Lower leg skin (tissue), 4 donors: ENCODE measurements around the gene OTOP1. TPM values are rescaled to one million over a fixed set of nuclear protein-coding genes. Genes with fewer than 3 reads are reported as not detected.
"Not testable (repeated sequence)": the region's sequence is repeated elsewhere in the genome, so short reads cannot be mapped to it uniquely, and the experiment has no call there.

Experiments
- DNase-seq, 2 donors: peaks; one replicate each; pipeline ENCODE4 v3.0.0-alpha.2; 2019; ENCODE audit warnings: low spot score in 2 of 2
- H3K4me3 ChIP-seq: fragments of 200-600 bp; sonication (generic); 2 replicates; pipeline ENCODE4 v1.5.1; 2017; ENCODE audit warnings: mild to moderate bottlenecking, low read depth; ENCODE audit not compliant: poor library complexity, severe bottlenecking
- CTCF ChIP-seq, 3 donors: fragments of 450-650 bp; IDR thresholded peaks; one replicate each; pipeline ENCODE4 v1.5.1; 2016; ENCODE audit warnings: antibody characterized with exemption in 3 of 3, mild to moderate bottlenecking in 3 of 3, moderate library complexity in 2 of 3
- POLR2A ChIP-seq, 2 donors: fragments of 450-650 bp; IDR thresholded peaks; one replicate each; pipeline ENCODE4 v1.6.1; 2016 to 2017; ENCODE audit warnings: antibody characterized with exemption in 2 of 2, mild to moderate bottlenecking in 1 of 2, moderate library complexity in 1 of 2
- WGBS, 2 donors: methylation state at CpG; one replicate each; pipeline ENCODE4 v1.1.5; 2018; 5-methylcytosine and 5-hydroxymethylcytosine counted together
- intact Hi-C: fragments of 100-400 bp; cut with DNase I; formaldehyde crosslinking; loops from one replicate; pipeline ENCODE4 v1.15.0; 2023; ENCODE audit warnings: low total_unique reads
- total RNA-seq, 4 donors: library from RNA; depleted of rRNA; stranded (reverse); fragments of >200 nt; gene quantifications; one replicate each; pipeline ENCODE4 v1.1.0, GENCODE V29; 2016

OTOP1 gene
- total RNA-seq, 4 donors from 2014 or later: 0.23 to 0.37 TPM; not detected in 2

GRCh38 chr4:4170596-4171150 is 56.1 kb downstream of the OTOP1 start:
- peak in 1 of 2 donors; percentile 23 for DNase-seq
- no peak overlapping the region for H3K4me3 ChIP-seq
- intact Hi-C loops: no loop called here
- no peak for TF ChIP-seq POLR2A (IDR thresholded peaks at IDR 0.05)
- TF ChIP-seq CTCF (IDR thresholded peaks at IDR 0.05): no peak
- 86 to 87% methylated on average over 10 of the region's 10 CpGs for WGBS, 2 donors

- H3K4me3 ChIP-seq, intact Hi-C loops: not testable (repeated sequence)
- peak in 1 of 2 donors; percentile 69 for DNase-seq
- WGBS, 2 donors: 81 to 83% methylated on average over 18 to 19 of the region's 19 CpGs
Observed at GRCh38 chr4:4167981-4168780, 58.5 kb downstream of the OTOP1 start.

DNA sequence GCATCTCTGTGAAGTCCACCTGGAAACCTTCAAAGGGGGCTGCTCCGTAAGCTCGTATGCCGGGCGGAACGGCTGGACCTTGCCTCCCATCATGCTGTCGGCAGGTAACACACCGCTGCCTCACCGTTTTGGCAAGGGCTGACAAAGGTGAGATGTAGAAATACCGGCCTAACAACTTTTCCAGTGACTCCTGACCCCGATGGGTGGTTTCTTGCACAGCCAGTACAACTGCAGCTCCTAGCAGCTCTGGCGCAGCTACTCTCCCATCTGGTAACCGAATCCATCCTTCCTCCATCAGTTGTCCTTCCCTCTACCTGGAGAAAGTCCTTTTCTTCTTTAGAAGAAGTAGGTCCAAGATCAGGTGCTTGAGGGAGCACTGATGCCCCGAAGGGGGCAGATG is 59.7 kb downstream of the OTOP1 start:
- intact Hi-C loops, H3K4me3 ChIP-seq: not testable (repeated sequence)
- peak in 1 of 2 donors; percentile 66 for DNase-seq
- whole genome bisulfite sequencing, 2 donors: 51 to 60% methylated on average over 13 of the region's 13 CpGs

- 75 to 83% methylated on average over 16 to 17 of the region's 18 CpGs for WGBS, 2 donors
- intact Hi-C loops, H3K4me3 ChIP-seq: not testable (repeated sequence)
- DNase-seq: peak in 1 of 2 donors; percentile 18
Observed at GRCh38 chr4:4165701-4166392, 60.9 kb downstream of the OTOP1 start.

- H3K4me3 ChIP-seq, intact Hi-C loops: not testable (repeated sequence)
- 81 to 89% methylated on average over 18 of the region's 18 CpGs for WGBS, 2 donors
- peak in 1 of 2 donors; percentile 40 for DNase-seq
Observed at GRCh38 chr4:4164532-4165173, 62.1 kb downstream of the OTOP1 start.

- 46 to 60% methylated on average over 7 of the region's 7 CpGs for WGBS, 2 donors
- peak in 1 of 2 donors; percentile 77 for DNase-seq
- H3K4me3 ChIP-seq, intact Hi-C loops: not testable (repeated sequence)
Observed at GRCh38 chr4:4162186-4162585, 64.5 kb downstream of the OTOP1 start.

DNA sequence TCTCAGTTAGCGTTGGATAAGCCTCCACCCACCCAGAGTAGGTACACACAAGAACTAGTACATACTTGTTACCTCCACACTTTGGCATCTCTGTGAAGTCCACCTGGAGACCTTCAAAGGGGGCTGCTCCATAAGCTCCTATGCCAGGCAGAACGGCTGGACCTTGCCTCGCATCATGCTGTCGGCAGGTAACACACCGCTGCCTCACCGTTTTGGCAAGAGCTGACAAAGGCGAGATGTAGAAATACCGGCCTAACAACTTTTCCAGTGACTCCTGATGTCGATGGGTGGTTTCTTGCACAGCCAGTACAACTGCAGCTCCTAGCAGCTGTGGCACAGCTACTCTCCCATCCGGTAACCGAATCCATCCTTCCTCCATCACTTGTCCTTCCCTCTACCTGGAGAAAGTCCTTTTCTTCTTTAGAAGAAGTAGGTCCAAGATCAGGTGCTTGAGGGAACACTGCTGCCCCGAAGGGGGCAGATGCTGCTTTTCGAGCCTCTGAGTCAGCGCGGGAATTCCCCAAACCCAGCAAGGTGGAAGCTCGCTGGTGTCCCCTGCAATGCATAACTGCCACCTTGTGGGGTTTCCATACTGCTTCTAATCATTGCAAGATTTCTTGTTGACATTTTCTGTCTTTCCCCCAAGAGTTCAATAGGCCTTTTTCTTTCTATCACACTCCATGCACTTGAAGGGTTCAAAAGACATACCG is 65.6 kb downstream of the OTOP1 start:
- 52 to 65% methylated on average over 14 to 16 of the region's 17 CpGs for WGBS, 2 donors
- peak; percentile 23 to 73 for DNase-seq
- H3K4me3 ChIP-seq, intact Hi-C loops: not testable (repeated sequence)

DNA sequence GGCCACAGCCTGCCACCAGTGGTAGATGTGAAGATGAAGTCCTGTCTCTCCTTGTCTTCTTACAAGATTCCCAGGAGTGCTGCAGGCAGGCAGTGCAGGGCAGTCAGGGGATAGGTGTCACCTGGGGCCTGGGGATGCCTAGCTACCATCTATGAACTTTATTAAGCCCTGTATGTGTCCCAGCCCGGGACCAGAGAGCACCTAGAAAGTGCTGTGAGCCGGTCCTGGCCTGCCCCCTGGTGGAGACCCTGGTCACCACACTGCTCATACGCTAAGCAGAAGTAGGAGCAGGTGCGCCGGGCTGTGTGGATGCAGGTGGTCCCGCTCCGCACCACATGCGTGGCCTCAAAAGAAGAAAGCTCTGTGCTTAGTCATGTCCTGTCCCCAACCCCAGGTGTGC is 81.1 kb downstream of the OTOP1 start:
- DNase-seq, intact Hi-C loops, H3K4me3 ChIP-seq: not testable (repeated sequence)
- WGBS, 2 donors: no CpG with 5 or more reads among the region's 8 CpGs

DNA sequence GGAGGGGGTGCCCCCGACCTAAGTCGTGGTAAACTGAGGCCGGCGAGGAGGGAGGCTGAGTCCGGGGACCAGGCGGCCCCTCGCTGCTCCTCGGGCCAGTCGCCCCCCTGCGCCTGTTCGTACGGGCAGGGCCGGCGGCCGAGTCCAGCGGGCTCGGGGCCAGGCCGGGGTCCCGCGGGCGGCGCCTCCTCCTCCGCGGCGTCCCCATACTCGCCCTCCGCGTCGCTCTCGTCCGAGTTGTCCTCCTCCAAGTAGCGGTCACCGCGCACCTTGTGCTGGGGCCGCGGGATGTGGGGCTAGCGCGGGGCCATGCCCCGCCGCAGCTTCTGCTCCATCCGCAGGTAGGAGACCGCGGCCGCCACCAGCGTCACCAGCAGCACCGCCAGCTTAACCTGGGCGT is 83.4 kb downstream of the OTOP1 start:
- intact Hi-C loops, H3K4me3 ChIP-seq, DNase-seq: not testable (repeated sequence)
- WGBS, 2 donors: no CpG with 5 or more reads among the region's 47 CpGs

DNA sequence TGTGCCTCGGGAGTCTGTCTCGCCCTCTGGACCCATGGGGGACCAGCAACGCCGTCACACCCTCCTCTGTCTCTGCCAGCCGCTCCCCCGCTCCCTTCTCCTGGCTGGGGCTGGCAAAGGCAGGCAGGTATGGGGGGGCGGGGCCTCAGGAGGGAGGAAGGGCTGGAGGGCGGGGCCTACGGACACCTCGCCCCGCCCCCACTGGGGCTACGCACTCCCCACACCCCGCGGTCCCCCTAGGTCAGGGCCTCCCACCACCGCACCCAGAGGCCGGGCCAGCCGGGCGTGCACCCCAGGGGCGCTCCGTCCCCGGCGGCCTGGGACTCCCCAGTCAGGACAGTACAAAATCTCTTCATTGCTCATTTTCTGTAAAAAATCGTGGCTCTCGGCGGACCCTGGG is 84.0 kb downstream of the OTOP1 start:
- H3K4me3 ChIP-seq, intact Hi-C loops, DNase-seq: not testable (repeated sequence)
- WGBS, 2 donors: 3% methylated on average over 19 of the region's 25 CpGs; no CpG with 5 or more reads in 1 of the 2 donors

DNA sequence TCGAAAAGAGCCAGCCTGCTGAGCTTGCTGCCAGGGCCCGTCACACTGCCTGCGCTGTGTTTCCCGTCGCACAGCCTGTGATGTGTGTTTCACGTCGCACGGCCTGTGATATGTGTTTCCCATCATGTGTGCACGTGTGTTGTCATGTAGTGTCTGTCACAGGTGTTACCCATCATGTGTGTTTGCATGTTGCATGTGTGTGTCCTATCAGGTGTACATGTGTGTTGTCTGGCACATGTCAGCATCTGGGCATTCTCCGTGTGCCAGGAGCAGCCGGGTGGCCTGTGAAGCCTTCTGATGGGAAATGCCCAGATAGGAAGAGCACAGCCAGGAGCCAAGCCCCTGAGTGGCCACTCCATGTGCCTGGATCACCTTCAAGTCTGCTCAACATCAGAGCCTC is 85.5 kb downstream of the OTOP1 start:
- intact Hi-C loops, DNase-seq: not testable (repeated sequence)
- WGBS, 2 donors: 88% methylated on average over 11 of the region's 11 CpGs; no CpG with 5 or more reads in 1 of the 2 donors

More for the DNA sequence above, 85.5 kb downstream of the OTOP1 start:
- not testable (repeated sequence) for H3K4me3 ChIP-seq
